HFF-Myc (cell line): ENCODE results near the gene CEBPE.

Experiments
- DNase-seq: peaks from one replicate; pipeline ENCODE4 v3.0.0-alpha.2; 2011; ENCODE audit warnings: low read depth; ENCODE audit errors: extremely low read depth
- H3K4me3 ChIP-seq: replicated peaks from 2 replicates; pipeline ENCODE4 v1.5.1; 2011; ENCODE audit warnings: low read depth, mild to moderate bottlenecking, control low read depth, low read length
- TF ChIP-seq, protein P1 (sequence below): IDR thresholded peaks from 2 replicates; pipeline ENCODE4 v1.5.1; 2012; ENCODE audit warnings: mild to moderate bottlenecking, low read depth, low read length, control low read depth; ENCODE audit errors: missing control alignments

The CEBPE gene

DNA sequence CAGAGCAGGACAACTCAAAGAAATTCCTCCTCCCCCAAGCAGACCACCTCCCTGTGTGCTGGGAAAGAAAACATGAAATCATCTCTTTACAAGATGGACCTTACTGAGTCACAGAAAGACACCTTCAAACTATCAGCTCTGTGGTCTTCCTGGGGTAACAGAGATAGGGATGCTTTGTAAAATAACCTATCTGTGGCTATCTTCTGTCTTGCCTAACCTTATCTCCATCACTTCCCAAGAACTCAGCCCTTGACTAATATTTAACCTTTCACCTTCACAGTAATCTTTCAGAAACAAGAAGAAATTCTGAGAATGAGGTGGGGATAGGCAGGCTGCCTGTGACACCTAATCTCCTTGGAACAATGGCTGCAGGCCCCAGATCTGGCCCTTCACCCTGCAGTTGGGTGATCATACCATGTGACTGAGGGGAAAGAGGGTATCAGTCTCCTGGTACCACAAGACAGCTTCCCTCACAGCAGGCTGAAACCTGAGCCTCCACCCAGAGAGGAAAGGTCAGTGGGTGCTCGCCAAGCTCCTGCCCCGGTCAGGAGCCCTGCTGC, 27.4 kb upstream of the CEBPE start:
- TF ChIP-seq, protein P1, sequence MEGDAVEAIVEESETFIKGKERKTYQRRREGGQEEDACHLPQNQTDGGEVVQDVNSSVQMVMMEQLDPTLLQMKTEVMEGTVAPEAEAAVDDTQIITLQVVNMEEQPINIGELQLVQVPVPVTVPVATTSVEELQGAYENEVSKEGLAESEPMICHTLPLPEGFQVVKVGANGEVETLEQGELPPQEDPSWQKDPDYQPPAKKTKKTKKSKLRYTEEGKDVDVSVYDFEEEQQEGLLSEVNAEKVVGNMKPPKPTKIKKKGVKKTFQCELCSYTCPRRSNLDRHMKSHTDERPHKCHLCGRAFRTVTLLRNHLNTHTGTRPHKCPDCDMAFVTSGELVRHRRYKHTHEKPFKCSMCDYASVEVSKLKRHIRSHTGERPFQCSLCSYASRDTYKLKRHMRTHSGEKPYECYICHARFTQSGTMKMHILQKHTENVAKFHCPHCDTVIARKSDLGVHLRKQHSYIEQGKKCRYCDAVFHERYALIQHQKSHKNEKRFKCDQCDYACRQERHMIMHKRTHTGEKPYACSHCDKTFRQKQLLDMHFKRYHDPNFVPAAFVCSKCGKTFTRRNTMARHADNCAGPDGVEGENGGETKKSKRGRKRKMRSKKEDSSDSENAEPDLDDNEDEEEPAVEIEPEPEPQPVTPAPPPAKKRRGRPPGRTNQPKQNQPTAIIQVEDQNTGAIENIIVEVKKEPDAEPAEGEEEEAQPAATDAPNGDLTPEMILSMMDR = no peak
- no peak for DNase-seq
- no peak overlapping the region for H3K4me3 ChIP-seq

DNA sequence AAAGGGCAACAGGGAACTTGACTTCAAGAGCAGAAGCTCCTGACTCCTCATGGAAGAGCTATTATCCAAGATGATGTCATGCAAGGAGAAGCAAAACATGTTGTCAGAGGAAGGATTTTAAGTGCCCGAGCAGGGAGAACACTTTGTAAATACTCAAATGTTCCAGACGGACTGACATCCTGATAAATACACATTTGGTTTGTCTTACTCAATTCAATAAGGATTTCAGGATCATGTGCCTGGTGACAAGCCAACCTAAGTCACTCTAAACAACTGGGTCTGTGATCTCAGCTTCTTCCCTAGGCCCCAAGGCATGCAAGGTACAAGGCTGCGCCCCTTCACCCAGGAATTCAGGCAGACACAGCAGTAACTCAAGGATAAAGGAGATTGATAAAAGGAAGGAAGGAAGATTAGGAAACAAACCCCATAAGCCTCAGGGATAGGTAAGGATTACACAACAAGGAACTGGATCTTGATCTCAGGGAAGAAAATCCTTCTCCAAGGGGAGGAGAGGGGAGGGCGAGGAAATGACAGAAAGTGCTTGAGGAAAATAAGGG, 26.8 kb upstream of the CEBPE start:
- H3K4me3 ChIP-seq = no peak overlapping the region
- TF ChIP-seq, protein P1 = no peak
- DNase-seq = no peak

DNA sequence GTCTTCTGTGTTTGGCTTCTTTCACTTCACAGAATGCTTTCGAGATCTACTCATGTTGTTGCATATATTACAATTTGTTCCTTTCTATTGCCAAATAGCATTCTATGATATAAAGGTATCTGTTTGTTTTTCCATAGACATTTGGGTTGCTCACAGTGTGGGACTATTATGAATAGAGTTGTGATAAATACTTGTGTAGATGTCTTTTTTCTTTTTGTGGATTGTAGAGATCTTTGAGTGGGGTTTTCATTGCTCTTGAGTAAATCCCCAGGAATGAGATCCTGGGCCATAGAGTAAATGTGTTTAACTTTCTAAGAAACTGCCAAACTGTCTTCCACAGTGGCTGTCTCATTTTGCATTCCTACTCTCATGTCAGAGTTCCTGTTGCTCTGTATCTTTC, 24.9 kb upstream of the CEBPE start:
- TF ChIP-seq, protein P1 = no peak
- no peak for DNase-seq
- no peak overlapping the region for H3K4me3 ChIP-seq

DNA sequence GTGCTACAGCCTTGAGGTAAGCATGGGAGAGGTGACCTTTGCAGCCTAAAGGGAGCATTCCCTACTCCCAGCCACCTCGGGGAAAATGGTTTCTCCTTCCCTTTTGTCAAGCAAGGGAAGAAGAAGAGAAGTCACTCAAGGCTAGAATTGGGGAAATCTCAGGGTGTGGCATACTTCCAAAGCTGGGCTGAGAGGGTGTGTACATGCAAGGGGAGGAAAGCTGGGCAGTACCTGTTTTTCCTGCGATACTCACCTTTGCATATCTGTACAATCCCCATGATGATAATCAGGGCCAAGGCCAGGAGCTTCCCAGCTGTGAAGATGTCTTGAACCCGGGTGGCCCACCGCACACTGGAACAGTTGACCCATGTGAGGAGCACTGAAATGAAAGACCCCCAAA, 23.8 kb upstream of the CEBPE start:
- TF ChIP-seq, protein P1 = no peak
- no peak for DNase-seq
- H3K4me3 ChIP-seq = no peak overlapping the region

DNA sequence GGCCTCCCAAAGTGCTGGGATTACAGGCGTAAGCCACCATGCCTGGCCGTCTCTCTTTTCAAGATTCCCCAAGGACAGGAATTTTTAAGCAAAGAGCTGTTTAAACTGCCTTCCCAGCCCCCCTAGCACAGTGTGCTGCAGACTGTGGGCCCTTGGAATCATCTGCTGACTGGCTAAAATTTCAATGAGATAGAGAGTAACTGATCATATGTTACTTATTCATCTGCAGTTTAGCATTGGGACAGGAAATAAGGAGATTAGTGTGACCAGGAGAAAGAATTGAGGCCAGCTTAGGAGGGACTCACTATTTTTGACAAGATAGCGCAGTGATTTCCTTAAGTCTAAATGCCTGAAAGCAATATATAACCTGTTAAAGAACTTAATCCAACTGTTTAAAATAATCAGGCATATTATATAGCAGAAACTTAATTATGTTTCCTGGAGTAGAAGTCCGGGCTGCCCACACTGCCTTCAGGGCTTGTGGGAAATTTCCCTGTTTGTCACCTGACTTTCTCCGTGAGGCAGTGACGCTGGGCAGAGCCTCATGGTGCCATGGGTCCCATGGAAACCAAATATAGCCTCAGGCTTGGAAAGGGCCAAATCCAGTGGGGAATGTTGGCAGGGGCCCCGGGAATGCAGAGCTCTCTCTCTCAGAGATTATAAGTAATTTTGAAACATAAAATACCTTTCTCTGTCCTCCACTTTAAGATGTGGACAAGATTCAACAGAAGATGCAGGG, 22.8 kb upstream of the CEBPE start:
- TF ChIP-seq, protein P1 = no peak
- no peak overlapping the region for H3K4me3 ChIP-seq
- DNase-seq = no peak

DNA sequence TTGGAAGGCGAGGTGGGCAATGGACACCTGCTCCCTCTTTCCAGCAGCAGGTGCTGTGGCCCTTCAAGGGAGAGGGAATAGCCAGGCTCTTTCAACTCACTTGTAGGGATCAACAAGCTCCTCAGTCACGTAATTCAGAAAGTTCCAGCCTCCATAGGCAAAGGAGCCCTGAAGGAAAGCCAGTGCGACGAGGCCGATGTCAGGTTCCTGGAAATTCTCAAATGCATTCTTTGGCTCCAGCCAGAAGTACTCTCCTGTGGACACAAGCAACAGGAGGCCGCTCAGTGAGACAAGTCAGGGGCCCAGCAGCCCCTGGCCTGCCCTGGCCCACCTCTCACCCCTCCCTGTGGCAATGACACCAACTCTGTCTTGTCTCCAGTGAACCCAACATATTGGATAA, 21.3 kb upstream of the CEBPE start:
- no peak for DNase-seq
- H3K4me3 ChIP-seq = no peak overlapping the region
- TF ChIP-seq, protein P1 = no peak

DNA sequence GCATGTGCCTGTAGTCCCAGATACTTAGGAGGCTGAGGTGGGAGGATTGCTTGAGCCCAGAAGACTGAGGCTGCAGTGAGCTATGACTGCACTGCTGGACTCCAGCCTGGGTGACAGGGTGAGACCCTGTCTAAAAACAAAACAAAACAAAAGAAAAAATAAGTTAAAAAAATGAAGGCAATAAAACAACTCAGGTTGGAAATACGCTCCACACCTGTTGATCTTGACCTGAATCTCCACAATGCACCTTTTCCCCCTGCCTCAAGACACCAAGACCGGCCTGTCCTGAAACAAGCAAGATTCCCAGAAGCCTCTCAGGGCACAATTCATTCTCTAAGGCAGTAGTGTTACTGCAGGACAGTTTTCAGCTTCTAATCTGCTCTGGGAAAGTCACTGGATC, 20.8 kb upstream of the CEBPE start:
- TF ChIP-seq, protein P1 = no peak
- no peak for DNase-seq
- H3K4me3 ChIP-seq = no peak overlapping the region
